ENCODE data around the gene KCNJ1. TPM values are rescaled to one million over a fixed set of nuclear protein-coding genes. Genes with fewer than 3 reads are reported as not detected.

Gene KCNJ1
- total and polyA plus RNA-seq, 10 donors, result 0.02 to 0.09 (median 0.03) TPM; not detected in 7

DNA sequence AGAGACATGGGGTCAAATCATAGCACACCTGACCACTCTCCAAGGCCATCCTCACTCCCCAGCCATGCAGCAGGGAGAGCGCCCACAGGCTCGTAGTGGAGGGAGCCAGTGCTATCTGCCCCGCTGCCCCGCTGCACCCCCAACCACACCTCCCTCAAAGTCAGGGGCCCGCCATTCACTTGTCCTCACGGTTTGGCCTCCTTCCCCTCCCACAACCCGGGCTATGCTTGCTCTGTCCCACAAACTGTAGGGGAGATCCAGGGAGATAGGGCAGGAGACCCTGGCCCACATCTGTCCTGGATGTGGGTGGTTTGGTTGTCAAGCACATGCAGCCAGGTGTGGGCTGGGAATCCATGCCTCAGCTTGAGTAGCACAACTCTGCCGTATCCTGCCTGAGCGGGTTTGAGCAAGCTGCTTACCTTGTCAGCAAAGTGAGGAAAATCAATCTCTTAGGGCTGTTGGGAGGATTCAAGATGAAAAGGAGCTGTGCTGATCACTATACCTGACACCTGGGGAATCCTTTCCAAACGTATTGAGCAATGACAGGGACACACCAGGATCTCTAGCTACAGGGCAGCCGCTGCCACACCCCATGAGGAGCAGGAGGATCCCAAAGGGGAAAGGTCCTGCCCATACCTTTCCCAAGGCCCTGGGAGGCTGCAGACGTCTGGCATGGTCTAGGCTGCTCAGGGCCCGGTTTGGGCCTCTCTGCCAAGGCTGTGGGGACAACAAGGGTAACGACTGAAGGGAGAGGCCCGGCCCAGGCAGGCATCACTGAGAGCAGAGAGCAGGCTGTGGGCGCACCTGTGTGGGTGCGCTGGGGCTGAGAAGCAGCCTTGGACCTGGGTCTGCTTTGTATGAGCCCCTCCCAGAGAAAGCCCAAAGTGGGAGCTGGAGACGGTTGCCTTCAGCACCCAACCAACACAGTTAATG, 47.4 kb upstream of the KCNJ1 start:
- WGBS, 5 donors, result 76 to 92% (median 86%) methylated on average over 13 to 18 of the region's 18 CpGs
- H3K27ac ChIP-seq, result no peak overlapping the region
- no peak overlapping the region for H3K4me3 ChIP-seq
- peaks cover 0 to 33% (median 0%) of the 10 kb centered on the region in 6 donors for H3K36me3 ChIP-seq
- H3K4me1 ChIP-seq, result peaks cover 0 to 22% (median 6%) of the 10 kb centered on the region in 6 donors
- intact Hi-C loops (cut with DNase I; ENCODE audit: low total_unique reads), result no loop called here
- H3K9me3 ChIP-seq, result no peaks in the 10 kb centered on the region
- peak; percentile 61 for DNase-seq
- no peak for TF ChIP-seq POLR2AphosphoS5 (IDR thresholded peaks at IDR 0.05)
- TF ChIP-seq, protein P1, sequence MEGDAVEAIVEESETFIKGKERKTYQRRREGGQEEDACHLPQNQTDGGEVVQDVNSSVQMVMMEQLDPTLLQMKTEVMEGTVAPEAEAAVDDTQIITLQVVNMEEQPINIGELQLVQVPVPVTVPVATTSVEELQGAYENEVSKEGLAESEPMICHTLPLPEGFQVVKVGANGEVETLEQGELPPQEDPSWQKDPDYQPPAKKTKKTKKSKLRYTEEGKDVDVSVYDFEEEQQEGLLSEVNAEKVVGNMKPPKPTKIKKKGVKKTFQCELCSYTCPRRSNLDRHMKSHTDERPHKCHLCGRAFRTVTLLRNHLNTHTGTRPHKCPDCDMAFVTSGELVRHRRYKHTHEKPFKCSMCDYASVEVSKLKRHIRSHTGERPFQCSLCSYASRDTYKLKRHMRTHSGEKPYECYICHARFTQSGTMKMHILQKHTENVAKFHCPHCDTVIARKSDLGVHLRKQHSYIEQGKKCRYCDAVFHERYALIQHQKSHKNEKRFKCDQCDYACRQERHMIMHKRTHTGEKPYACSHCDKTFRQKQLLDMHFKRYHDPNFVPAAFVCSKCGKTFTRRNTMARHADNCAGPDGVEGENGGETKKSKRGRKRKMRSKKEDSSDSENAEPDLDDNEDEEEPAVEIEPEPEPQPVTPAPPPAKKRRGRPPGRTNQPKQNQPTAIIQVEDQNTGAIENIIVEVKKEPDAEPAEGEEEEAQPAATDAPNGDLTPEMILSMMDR (IDR thresholded peaks at IDR 0.05 in 8 of 11, conservative IDR thresholded peaks at IDR 0.05 in 3 of 11), result no peak
- no peak for TF ChIP-seq POLR2A (IDR thresholded peaks at IDR 0.05)
- H3K27me3 ChIP-seq (replicated peaks in 1 of 7), result peaks cover 0 to 12% (median 0%) of the 10 kb centered on the region in 7 donors

DNA sequence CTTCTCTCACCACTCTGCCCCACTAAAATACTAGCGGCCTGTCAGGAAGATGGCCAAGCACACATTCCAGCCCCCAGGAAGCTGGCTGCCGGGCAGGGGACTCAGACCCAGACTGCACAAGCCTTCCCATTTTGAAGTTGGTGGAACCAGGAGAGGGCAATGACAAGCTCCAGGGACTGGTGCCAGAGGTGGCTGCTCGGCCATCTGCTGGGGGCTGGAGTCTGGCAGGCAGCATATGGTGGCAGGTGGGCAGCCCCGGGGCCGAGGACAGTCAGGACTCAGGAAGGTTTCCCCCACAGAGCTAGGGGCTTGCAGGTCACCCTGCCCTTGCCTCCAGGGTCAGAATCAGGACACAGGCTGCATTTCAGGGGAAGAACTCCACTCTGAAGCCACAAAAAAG, 46.7 kb upstream of the KCNJ1 start:
- 86 to 96% (median 92%) methylated on average over 5 of the region's 5 CpGs for WGBS, 5 donors
- intact Hi-C loops (cut with DNase I; ENCODE audit: low total_unique reads), result no loop called here
- DNase-seq, result peak; percentile 41
- Histone ChIP-seq H3K9me3 (no peaks in the 10 kb centered on the region), H3K27me3 (replicated peaks in 1 of 7) (peaks cover 0 to 18% (median 0%) of the 10 kb centered on the region in 7 donors), H3K4me3 (no peak overlapping the region), H3K27ac (no peak overlapping the region), H3K36me3 (peaks cover 0 to 33% (median 0%) of the 10 kb centered on the region in 6 donors), H3K4me1 (peaks cover 0 to 22% (median 10%) of the 10 kb centered on the region in 6 donors)
- no peak for TF ChIP-seq POLR2A (IDR thresholded peaks at IDR 0.05)

DNA sequence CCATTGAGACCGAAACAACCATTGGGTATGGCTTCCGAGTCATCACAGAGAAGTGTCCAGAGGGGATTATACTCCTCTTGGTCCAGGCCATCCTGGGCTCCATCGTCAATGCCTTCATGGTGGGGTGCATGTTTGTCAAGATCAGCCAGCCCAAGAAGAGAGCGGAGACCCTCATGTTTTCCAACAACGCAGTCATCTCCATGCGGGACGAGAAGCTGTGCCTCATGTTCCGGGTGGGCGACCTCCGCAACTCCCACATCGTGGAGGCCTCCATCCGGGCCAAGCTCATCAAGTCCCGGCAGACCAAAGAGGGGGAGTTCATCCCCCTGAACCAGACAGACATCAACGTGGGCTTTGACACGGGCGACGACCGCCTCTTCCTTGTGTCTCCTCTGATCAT, 44.6 kb upstream of the KCNJ1 start:
- peaks cover 0 to 33% (median 0%) of the 10 kb centered on the region in 6 donors for H3K36me3 ChIP-seq
- intact Hi-C loops (cut with DNase I; ENCODE audit: low total_unique reads), result no loop called here
- H3K4me3 ChIP-seq, result no peak overlapping the region
- TF ChIP-seq POLR2A (IDR thresholded peaks at IDR 0.05), result no peak
- TF ChIP-seq, protein P1 (IDR thresholded peaks at IDR 0.05 in 8 of 11, conservative IDR thresholded peaks at IDR 0.05 in 3 of 11), result no peak
- TF ChIP-seq POLR2AphosphoS5 (IDR thresholded peaks at IDR 0.05), result no peak
- no peak overlapping the region for H3K27ac ChIP-seq
- peaks cover 5 to 32% (median 25%) of the 10 kb centered on the region in 6 donors for H3K4me1 ChIP-seq
- peaks cover 0 to 37% (median 0%) of the 10 kb centered on the region in 7 donors for H3K27me3 ChIP-seq (replicated peaks in 1 of 7)
- no peaks in the 10 kb centered on the region for H3K9me3 ChIP-seq
- no peak for DNase-seq
- WGBS, 5 donors, result 90 to 99% (median 95%) methylated on average over 16 to 18 of the region's 18 CpGs

DNA sequence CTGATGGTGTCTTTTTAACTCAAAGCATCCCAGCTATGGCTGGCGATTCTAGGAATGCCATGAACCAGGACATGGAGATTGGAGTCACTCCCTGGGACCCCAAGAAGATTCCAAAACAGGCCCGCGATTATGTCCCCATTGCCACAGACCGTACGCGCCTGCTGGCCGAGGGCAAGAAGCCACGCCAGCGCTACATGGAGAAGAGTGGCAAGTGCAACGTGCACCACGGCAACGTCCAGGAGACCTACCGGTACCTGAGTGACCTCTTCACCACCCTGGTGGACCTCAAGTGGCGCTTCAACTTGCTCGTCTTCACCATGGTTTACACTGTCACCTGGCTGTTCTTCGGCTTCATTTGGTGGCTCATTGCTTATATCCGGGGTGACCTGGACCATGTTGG, 44.1 kb upstream of the KCNJ1 start:
- Histone ChIP-seq H3K9me3 (no peaks in the 10 kb centered on the region), H3K27me3 (replicated peaks in 1 of 7) (peaks cover 0 to 42% (median 0%) of the 10 kb centered on the region in 7 donors), H3K4me3 (no peak overlapping the region), H3K36me3 (peaks cover 0 to 30% (median 0%) of the 10 kb centered on the region in 6 donors), H3K4me1 (peaks cover 5 to 36% (median 30%) of the 10 kb centered on the region in 6 donors), H3K27ac (no peak overlapping the region)
- intact Hi-C loops (cut with DNase I; ENCODE audit: low total_unique reads), result no loop called here
- TF ChIP-seq, protein P1 (IDR thresholded peaks at IDR 0.05 in 8 of 11, conservative IDR thresholded peaks at IDR 0.05 in 3 of 11), result no peak
- TF ChIP-seq POLR2A (IDR thresholded peaks at IDR 0.05) (no peak), POLR2AphosphoS5 (IDR thresholded peaks at IDR 0.05) (no peak)
- WGBS, 5 donors, result 87 to 98% (median 95%) methylated on average over 17 of the region's 17 CpGs
- no peak for DNase-seq
